Muscle of arm (tissue), 14 donors: Measurements from ENCODE around the gene ARHGEF16. TPM values are rescaled to one million over a fixed set of nuclear protein-coding genes. Genes with fewer than 3 reads are reported as not detected.
A peak's percentile ranks its signal among the peaks of the same experiment; 100 is the strongest.

Experiments
- DNase-seq: peaks from one replicate; pipeline ENCODE4 v3.0.0-alpha.2; 2013
- long read RNA-seq, 11 donors: transcript quantifications; one replicate each; lab custom pipeline, GENCODE V29; 2026
- polyA plus RNA-seq, 12 donors: library from polyadenylated mRNA; unstranded; fragments of 120-200 nt; gene quantifications; one replicate each; pipeline ENCODE4 v1.2.1, GENCODE V29; 2013; ENCODE audit not compliant: insufficient read length in 12 of 12

ARHGEF16 gene
- 10 to 100 TPM in 1 of 12 donors, 1 to 10 TPM in 3, under 1 TPM in 7, not detected in 1; 0.21 to 11.1 (median 0.59) TPM for polyA plus RNA-seq
- long read RNA-seq, donor 1, transcript ARHGEF16-203 (15 exons, 3,061 nt) = major isoform, 5 of 27 reads
- long read RNA-seq, donor 1, partial matches to known transcripts = 22 of 27 reads
- long read RNA-seq, donor 1, other reads (novel, unspliced or antisense) = 0 of 27 reads
- long read RNA-seq, donor 2 = 0 reads
- long read RNA-seq, donor 3 = 0 reads
- long read RNA-seq, donor 4 = 0 reads
- long read RNA-seq, donor 5 = 0 reads
- long read RNA-seq, donor 6 = 0 reads
- long read RNA-seq, donor 7 = 0 reads
- long read RNA-seq, donor 8 = 0 reads
- long read RNA-seq, donor 9 = 0 reads
- long read RNA-seq, donor 10 = 0 reads
- long read RNA-seq, donor 11, partial matches to known transcripts = 0 of 1 reads
- long read RNA-seq, donor 11, other reads (novel, unspliced or antisense) = 0 of 1 reads

DNA sequence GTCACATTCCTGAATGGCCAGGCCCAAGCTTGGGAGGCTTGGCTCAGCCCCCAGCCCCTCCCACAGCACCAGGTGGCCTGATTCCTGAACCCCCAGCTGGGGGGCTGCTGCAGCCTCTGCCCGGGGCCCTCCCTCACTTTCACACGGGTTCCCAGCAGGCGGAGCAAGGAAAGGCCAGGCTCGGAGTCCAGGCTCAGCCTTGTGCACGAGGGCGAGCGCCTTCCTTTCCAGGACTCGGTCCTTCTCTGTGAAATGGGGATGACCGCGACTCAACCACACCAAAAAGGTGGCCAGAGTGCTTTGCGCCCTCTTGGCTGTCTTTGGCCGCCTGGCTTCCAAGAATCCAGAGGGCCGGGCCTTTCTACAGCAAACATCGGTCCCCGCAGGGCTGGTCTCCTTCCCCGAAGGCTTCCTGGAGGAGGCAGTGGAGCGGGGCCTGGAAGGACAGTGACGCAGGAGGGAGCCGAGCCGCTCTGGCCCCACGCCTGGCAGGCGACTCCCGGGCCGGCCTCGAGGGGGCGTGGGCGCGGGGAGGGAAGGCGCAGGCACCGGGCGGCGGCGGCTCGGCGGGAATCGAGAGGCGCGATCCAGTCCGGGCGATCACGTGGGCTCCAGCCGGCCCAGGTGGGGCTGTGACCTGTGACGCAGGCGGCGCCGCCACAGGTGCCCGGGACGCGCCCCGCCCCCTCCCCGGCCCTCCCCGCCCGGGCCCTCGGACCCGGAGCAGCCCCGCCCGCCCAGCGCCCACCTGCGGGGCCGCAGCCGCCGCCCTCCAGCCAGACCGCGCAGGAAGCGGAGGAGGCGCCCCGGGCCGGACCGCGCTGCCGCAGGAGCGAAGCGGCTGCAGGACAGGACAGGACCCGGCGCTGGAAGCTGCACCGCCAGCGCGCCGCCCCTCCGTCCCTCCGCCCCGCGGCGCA lies at the start of gene ARHGEF16:
Gene ARHGEF16 (plus strand): TSS at position 775 of the 920 bp plus-strand sequence. CDS start 8,420 bp downstream, outside the sequence.
- DNase-seq = no peak

DNA sequence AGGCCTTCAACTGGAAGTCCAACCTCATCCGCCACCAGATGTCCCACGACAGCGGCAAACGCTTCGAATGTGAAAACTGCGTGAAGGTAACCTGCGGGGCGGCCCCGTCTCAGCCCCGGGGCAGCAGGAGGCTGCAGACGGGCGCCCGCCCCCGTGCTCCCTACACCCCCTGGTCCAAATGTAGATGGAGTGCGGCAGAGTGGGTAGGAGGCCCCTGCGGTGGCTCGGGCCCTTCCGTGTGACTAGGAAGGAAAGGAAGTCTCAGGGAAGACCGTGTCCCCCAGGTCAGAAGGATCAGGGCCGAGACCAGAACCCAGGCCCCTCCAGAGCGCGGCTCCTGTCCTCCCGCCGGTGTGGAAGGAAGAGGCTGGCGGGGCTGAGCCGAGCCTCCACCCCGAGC lies 49.7 kb upstream of the ARHGEF16 start:
- DNase-seq = no peak

DNA sequence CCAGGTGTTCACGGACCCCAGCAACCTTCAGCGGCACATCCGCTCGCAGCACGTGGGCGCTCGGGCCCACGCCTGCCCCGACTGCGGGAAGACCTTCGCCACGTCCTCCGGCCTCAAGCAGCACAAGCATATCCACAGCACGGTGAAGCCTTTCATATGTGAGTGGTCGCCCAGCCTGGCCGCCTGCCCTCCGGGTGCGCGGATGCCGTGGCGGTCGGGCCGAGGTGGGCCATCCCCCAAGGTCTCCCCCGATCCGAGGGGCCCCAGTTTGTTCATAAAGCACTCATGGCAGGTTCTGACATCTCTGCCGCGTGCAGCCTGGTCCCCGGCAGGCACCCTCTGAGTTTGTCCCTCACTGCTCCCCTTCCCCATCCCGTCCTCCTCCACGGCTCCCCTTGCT lies 49.0 kb upstream of the ARHGEF16 start:
- DNase-seq = no peak

DNA sequence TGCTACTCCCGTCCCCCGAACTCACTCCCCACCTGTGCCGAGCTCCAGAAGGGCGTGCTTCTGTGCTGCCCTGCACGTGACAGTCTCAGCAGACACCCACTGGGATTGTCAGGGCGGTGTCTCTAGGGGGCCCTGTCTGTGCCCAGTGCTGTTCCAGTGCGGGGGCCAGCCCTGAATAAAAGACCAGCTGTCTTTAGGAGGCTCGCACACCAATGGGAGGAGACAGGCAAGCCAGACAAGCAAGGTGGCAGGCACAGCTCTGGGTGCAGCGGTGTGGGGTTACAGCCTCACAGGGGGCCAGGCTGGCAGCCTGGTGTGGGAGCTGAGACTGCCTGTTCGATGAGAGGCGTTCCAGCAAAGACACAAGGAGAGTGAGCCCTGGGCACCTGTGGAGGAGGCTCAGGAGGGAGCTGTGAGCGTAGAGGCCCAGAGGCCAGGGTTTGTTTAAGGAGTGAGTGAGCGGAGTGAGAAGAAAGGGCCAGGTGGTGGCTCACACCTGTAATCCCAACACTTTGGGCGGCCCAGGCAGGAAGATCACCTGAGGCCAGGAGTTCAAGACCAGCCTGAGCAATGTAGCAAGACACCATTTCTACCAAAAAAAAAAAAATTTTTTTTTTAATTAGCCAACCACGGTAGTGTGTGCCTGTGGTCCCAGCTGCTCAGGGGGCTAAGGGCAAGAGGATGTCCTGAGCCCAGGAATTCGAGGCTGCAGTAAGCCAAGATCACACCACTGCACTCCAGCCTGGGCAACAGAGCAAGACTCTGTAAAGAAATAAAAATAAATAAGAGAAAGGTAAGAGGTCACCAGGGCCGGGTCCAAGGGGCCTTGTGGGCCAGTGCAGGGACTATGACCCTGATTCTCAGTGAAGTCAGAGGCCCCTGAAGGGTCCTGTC lies 48.2 kb upstream of the ARHGEF16 start:
- DNase-seq = no peak

DNA sequence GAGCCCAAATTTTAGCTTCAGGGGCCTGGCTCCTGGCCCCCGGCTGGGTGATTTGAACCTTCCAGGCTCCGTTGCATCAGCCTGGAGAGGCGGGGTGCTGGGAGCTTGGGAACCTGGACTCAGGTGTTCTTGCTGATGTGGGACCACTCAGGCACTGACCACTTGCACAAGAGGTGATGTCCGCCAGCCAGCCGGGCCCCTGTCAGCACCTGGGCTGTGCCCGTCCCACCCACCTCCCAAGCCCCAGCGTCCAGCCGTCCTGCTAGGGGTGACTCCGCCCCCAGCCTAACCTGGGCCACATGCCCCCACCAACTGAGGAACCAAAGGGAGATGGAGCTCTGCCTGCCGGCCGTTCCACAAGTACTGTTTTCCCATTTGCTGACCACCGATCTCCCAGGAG lies 47.4 kb upstream of the ARHGEF16 start:
- DNase-seq = no peak

DNA sequence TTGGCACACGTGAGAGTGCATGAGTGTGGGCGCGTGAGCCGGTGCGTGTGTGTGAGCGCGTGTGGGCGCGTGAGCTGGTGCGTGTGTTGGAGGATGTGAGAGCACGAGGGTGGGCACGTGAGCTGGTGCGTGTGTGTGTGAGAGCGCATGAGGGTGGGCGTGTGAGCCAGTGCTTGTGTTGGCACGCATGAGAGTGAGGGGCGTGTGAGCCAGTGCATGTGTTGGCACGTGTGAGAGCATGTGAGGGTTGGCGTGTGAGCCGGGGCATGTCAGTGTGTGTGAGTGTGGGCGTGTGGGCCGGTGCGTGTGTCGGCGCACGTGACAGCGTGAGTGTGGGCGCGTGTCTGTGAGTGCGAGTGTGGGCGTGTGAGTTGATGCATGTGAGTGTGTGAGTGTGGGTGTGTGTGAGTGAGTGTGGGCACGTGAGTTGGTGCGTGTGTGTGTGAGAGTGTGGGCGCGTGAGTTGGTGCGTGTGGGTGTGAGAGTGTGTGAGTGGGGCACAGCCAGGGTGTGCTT lies 45.7 kb upstream of the ARHGEF16 start:
- DNase-seq = no peak

DNA sequence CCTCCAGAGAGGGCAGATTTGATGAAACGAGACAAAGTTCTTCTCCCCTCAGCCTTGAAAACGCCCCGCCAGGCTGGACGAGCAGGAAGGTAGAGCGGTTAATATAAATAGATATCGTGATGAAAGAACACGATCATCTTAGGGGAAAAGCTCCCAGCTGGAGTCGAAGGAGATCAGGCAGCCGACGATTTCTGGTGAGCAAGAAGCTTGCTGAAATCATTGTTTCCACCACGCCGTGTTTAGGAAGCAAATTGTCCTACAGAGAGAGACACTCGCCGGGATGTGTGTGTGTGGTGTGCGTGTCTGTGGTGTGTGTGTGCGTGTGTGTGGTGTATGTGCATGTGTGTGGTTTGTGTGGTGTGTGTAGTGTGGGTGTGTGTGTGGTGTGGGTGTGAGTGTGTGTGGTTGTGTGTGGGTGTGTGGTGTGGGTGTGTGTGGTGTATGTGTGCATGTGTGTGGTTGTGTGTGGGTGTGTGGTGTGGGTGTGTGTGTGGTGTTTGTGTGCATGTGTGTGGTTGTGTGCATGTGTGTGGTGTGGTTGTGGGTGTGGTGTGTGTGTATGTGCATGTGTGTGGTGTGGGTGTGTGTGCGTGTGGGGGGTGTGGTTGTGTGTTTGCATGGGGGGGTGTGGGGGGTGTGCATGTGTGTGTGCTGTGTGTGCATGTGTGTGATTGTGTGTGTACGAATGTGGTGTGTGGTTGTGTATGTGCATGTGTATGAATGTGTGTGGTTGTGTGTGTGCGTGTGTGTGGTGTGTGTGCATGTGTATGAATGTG lies 44.9 kb upstream of the ARHGEF16 start:
- no peak for DNase-seq

DNA sequence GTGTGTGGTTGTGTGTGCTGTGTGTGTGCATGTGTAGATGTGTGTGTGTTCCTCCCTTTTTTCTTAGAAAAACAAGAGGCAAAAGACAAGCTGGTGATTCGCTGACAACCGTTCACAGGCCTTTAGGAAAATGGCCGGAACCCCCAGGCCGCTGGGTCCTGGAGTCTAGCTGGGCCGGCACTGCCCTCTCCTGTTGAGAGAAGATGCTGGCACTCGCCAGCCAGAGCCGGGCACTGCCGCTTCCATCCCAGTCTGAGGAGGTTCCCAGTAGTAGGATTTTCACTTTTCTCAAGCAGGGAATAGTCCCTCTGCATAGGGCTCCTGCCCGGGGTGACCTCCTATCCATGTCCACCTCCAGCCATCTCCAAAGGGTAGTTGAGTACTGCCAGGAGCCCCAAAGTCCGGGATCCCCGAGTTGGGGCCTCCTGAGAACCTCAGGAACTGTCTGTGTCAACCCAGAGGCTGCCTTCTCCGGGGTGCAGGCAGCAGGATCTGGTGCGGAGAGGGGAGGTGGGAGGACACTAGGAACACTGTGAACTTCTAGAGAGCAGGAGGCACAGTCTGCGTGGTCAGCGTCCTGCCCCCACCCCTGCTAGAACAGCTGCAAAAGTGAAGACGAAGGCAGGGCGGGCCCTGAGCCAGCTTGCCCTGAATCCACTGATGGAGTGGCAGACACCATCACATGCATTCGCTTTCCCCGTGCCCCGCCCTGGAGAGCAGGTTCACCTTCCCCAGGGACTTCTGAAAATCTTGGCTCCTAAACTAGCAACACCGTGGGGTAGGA lies 44.1 kb upstream of the ARHGEF16 start:
- DNase-seq = peak; percentile 46

DNA sequence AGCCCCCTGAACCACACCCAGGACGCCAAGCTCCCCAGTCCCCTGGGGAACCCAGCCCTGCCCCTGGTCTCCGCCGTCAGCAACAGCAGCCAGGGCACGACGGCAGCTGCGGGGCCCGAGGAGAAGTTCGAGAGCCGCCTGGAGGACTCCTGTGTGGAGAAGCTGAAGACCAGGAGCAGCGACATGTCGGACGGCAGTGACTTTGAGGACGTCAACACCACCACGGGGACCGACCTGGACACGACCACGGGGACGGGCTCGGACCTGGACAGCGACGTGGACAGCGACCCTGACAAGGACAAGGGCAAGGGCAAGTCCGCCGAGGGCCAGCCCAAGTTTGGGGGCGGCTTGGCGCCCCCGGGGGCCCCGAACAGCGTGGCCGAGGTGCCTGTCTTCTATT lies 42.7 kb upstream of the ARHGEF16 start:
- no peak for DNase-seq

DNA sequence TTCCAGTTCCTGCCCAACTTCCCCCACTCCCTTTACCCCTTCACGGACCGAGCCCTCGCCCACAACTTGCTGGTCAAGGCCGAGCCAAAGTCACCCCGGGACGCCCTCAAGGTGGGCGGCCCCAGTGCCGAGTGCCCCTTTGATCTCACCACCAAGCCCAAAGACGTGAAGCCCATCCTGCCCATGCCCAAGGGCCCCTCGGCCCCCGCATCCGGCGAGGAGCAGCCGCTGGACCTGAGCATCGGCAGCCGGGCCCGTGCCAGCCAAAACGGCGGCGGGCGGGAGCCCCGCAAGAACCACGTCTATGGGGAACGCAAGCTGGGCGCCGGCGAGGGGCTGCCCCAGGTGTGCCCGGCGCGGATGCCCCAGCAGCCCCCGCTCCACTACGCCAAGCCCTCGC lies 42.1 kb upstream of the ARHGEF16 start:
- DNase-seq = no peak

DNA sequence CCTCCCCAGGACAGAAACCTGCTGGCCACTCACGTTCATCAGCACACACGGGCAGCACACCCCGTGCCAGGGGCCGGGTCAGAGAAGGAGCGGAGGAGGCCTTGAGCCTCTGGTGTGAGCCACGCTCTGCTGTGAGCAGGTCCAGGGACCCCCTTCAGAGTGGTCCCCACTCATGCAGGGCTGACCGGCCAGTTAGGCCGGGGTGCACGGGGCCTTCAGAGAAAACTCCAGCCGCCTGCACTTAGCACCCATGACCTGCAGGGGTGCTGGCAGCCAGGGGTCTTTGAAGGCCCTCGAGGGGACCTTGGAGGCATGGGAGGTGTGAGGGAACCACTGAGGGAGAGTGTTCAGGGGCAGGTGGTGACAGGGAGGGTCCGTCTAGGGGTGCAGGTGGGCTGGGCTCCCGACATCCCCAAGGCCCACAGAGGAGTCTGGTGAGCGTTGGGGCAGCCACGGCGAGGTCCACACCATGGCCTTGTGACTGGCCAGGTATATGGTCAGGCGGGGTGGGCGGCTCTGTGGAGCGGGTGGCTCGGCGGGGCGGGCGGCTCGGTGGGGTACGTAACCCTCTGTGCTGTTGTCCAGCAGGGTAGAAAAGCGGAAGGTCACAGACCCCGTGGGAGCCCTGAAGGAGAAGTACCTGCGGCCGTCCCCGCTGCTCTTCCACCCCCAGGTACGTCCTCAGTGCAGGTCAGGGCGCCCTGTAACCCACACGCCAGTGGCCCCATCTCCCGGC lies 40.3 kb upstream of the ARHGEF16 start:
- no peak for DNase-seq

DNA sequence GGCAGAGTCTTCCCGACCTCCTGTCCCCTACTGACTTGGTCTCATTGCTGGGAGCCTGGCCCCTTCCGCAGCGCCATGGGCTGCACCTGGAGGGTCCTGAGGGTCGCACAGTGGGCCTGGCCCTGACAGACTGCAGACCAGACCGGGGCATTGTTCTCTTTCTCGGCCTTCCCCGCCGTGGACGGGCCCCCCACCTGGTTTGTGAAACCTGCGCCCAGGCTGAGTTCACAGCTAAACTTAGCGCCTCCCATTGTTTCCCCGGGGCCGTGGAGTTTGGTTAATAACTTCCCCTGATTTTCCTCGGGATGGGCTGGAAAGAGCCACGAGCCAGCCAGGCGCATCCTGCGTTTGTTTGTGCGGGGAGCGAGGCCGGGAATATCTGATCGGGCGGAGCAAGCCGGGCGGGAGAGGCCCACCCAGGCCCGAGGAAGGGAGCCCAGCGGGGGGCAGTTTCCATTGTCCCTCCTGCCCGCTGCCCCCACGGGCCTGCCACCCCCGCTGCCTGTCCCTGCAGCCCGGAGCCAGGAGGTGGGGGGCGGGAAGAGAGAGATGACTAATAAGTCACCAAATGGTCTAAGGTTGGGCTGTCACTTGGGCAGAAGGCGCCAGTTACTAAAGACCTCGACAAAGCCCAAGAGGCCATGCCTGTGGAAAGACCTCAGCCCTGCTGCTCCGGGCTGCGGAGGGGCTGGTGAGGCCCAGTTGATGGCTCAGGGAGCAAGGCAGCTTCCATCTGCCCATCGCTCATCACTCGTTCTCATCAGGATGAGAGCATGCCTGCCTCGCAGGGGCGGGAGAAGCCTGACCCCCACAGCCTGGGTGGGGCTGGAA lies 39.0 kb upstream of the ARHGEF16 start:
- DNase-seq = no peak

DNA sequence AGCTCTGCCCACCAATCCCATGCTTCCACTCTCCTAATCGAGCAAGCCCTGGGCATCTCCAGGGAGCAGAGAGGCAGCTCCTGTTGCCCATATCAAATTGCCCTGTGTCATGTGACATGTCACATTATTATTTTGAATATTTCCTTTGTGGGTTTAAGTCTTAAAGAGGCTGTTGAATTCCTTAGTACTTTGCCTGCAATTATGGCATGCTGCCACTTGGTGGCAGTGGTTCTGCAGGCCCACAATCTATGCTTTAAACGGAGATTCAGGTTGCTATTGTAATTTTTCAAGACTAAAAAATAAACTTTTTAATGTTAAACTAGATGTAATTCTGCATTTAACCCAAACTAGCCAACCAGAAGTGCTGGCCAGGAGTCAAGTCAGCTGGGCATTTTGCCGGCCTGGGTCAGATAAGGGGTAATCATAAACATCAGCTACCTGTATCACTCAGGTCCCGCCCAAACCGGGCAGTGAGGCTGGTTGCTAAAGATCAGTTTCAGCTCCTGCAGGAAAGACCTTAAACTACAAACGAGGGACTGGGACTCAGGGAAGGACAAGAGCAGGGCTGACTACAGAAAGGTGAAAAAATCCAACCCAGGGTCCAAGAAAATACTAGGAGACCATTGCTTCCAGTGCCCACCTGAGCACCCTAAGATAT lies 37.3 kb upstream of the ARHGEF16 start:
- no peak for DNase-seq

DNA sequence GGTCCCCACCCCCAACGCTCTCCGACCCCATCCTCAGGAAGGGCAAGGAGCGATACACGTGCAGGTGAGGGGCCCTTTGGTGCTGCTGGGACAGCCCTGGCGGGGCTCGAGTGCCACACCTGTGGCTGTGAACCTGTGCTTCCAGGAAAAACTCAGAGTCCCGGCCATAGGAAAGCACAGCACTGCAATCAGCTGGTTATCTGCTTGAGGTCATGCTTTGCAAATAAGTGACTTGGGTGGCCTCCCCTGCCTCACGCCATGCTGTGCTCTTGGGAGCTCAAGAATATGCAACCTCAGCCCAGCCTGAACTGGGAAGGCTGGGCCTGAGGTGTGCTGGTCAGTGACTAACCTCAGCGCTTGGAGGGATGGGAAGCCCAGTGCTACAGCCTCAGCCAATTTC lies 36.5 kb upstream of the ARHGEF16 start:
- DNase-seq = no peak

DNA sequence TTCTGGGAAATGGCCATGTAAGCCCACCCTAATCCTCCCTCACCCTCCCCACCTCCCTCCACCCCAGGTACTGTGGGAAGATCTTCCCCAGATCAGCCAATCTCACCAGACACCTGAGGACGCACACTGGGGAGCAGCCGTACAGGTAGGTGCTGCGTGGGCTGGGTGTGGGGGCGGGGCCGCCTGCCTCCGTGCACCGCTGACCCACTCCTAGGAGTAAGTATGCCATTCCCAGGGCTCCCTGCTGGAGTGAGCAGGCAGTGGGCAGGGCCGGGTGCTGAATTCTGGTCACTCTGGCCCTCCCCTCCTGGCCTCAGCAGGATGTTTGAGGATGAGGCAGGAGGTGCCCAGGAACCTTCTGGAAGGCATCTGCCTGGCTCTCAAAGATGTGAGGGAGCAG lies 35.9 kb upstream of the ARHGEF16 start:
- DNase-seq = no peak

DNA sequence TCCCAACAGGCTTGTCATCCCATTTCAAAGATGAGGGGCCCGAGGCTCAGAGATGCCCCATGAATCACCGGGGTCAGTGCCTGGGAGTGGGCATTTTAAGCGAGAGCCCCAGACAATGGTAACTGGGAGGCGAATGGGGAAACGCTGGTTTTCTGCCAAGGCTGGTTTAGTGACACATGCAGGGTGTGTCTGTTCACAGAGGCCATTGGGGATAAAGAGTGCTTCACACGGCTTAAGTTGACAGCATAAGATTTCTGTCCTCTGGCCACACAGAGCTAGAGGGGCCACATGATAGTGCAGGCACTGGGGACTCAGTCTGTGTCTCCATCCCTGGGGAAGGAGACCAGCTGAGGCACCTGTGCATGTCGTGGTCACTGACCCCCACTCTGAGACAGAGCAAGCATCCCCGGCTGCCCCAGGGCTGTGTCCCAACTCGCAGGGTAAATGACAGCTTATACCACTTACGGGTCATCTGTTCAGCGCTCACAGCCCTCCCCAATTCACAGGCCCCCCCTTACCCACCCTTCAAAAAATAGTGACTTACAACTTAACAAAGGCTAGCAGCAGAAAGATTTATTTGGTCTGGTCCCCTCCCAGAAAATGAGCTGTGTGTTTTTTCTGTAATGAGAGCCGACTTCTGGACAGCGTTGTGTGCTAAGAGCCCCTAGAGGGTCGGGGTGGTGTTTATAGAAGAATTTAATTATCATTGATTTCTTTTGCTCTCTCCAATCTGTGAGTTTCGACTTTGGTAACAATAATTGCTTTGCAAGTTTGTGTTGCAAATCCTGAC lies 34.9 kb upstream of the ARHGEF16 start:
- DNase-seq = no peak
